GM12878 (cell line): ENCODE data around the gene CDC42EP3. TPM values are rescaled to one million over a fixed set of nuclear protein-coding genes. Genes with fewer than 3 reads are reported as not detected.

Experiments
- ATF2 ChIP-seq: IDR thresholded peaks from 2 replicates; pipeline ENCODE4 v1.6.1; 2012; ENCODE audit warnings: low read length, inconsistent platforms
- BRCA1 ChIP-seq: IDR thresholded peaks from 2 replicates; pipeline ENCODE4 v1.6.1; 2011; ENCODE audit warnings: low read depth, low read length, improper control_type of control experiment
- CHD1 ChIP-seq: IDR thresholded peaks from 2 replicates; pipeline ENCODE4 v1.6.1; 2012; ENCODE audit warnings: low read depth, low read length, improper control_type of control experiment
- EGR1 ChIP-seq, 2 experiments: IDR thresholded peaks; 1 replicate in 1 of 2; 2 replicates in 1 of 2; pipeline ENCODE4 v1.6.1; 2011 to 2012; ENCODE audit warnings: low read depth in 2 of 2, low read length in 2 of 2, borderline replicate concordance in 1 of 2, mild to moderate bottlenecking in 1 of 2, moderate library complexity in 1 of 2
- FOXM1 ChIP-seq: IDR thresholded peaks from 2 replicates; pipeline ENCODE4 v1.6.1; 2012; ENCODE audit warnings: low read depth, mild to moderate bottlenecking, inconsistent platforms, low read length, moderate library complexity
- GABPA ChIP-seq: IDR thresholded peaks from 2 replicates; pipeline ENCODE4 v1.6.1; 2014; ENCODE audit warnings: antibody characterized with exemption, low read depth, mild to moderate bottlenecking, inconsistent platforms
- HDGF ChIP-seq: fragments of 450-650 bp; IDR thresholded peaks from 2 replicates; pipeline ENCODE4 v1.6.1; 2016; ENCODE audit warnings: antibody characterized with exemption
- MEF2B ChIP-seq: fragments of 450-650 bp; IDR thresholded peaks from 2 replicates; pipeline ENCODE4 v1.6.1; 2018; ENCODE audit warnings: mild to moderate bottlenecking, moderate library complexity; ENCODE audit not compliant: partially characterized antibody, poor library complexity, severe bottlenecking
- MTA3 ChIP-seq: IDR thresholded peaks from 2 replicates; pipeline ENCODE4 v1.6.1; 2012; ENCODE audit warnings: low read length, inconsistent platforms, borderline replicate concordance
- RCOR1 ChIP-seq: conservative IDR thresholded peaks from 2 replicates; pipeline ENCODE4 v1.6.1; 2012; ENCODE audit warnings: low read depth, low read length, improper control_type of control experiment
- SIN3A ChIP-seq: IDR thresholded peaks from 2 replicates; pipeline ENCODE4 v1.6.1; 2012; ENCODE audit warnings: low read depth, low read length, improper control_type of control experiment
- STAT1 ChIP-seq: fragments of 450-650 bp; conservative IDR thresholded peaks from 2 replicates; pipeline ENCODE4 v1.6.1; 2014; ENCODE audit warnings: antibody characterized with exemption, mild to moderate bottlenecking
- SUZ12 ChIP-seq: fragments of 200-600 bp; sonication (generic); IDR thresholded peaks from one replicate; pipeline ENCODE4 v1.6.1; 2018; ENCODE audit warnings: antibody characterized with exemption, mild to moderate bottlenecking; ENCODE audit not compliant: unreplicated experiment
- WRNIP1 ChIP-seq: IDR thresholded peaks from 2 replicates; pipeline ENCODE4 v1.6.1; 2011; ENCODE audit warnings: low read depth, low read length, improper control_type of control experiment, borderline replicate concordance
- polyA plus RNA-seq, 11 experiments: library from polyadenylated mRNA; depleted of rRNA in 4 of 11; unstranded in 6 of 11; stranded (reverse) in 5 of 11; fragments of >200 nt; fragmentation: Nextera tagmentation in 4 of 11; fragmentation: Illumina TruSeq in 1 of 11; extraction: Ambion mirVana in 4 of 11; extraction: Trizol in 1 of 11; gene quantifications; 1 replicate in 1 of 11; 2 replicates in 10 of 11; pipeline versions ENCODE4 v1.2.1 to v1.2.3, GENCODE V29; 2011 to 2016; ENCODE audit warnings: inconsistent platforms in 2 of 11, missing spikeins in 2 of 11, low read depth in 1 of 11
- total RNA-seq, 4 experiments: library from RNA; depleted of rRNA in 3 of 4; stranded (reverse); fragments of >200 nt in 3 of 4; fragmentation: Illumina TruSeq in 1 of 4; extraction: Trizol in 1 of 4; gene quantifications; 2 replicates each; pipeline versions ENCODE4 v1.2.1 to v1.2.3, GENCODE V29; 2013 to 2021
- TF ChIP-seq, protein P1 (sequence below): fragments of 450-650 bp; IDR thresholded peaks from 2 replicates; pipeline ENCODE4 v1.6.1; 2016; ENCODE audit warnings: mild to moderate bottlenecking, moderate library complexity, borderline replicate concordance
- TF ChIP-seq, protein P2 (sequence below): fragments of 450-650 bp; formaldehyde crosslinking; IDR thresholded peaks from 2 replicates; pipeline ENCODE4 v1.5.0; 2022; ENCODE audit warnings: mild to moderate bottlenecking, missing genetic modification characterization
- TF ChIP-seq, protein P3 (sequence below): IDR thresholded peaks from 2 replicates; pipeline ENCODE4 v1.6.1; 2012; ENCODE audit warnings: low read depth, low read length, improper control_type of control experiment

CDC42EP3 gene
- total and polyA plus RNA-seq, 10 of the 15 experiments (the other 5 are each of a cell fraction or from before 2014, with no cell fraction given) = 11.8 to 86.9 (median 52.9) TPM

- no peak for TF ChIP-seq RCOR1
- TF ChIP-seq BRCA1 = no peak
- TF ChIP-seq WRNIP1 = no peak
- TF ChIP-seq SUZ12 = no peak
- no peak for TF ChIP-seq STAT1
- TF ChIP-seq SIN3A = no peak
- 0 out of 2 replicates have a peak, but pooled peaks have one; percentile 9 for TF ChIP-seq GABPA
- TF ChIP-seq, protein P1, sequence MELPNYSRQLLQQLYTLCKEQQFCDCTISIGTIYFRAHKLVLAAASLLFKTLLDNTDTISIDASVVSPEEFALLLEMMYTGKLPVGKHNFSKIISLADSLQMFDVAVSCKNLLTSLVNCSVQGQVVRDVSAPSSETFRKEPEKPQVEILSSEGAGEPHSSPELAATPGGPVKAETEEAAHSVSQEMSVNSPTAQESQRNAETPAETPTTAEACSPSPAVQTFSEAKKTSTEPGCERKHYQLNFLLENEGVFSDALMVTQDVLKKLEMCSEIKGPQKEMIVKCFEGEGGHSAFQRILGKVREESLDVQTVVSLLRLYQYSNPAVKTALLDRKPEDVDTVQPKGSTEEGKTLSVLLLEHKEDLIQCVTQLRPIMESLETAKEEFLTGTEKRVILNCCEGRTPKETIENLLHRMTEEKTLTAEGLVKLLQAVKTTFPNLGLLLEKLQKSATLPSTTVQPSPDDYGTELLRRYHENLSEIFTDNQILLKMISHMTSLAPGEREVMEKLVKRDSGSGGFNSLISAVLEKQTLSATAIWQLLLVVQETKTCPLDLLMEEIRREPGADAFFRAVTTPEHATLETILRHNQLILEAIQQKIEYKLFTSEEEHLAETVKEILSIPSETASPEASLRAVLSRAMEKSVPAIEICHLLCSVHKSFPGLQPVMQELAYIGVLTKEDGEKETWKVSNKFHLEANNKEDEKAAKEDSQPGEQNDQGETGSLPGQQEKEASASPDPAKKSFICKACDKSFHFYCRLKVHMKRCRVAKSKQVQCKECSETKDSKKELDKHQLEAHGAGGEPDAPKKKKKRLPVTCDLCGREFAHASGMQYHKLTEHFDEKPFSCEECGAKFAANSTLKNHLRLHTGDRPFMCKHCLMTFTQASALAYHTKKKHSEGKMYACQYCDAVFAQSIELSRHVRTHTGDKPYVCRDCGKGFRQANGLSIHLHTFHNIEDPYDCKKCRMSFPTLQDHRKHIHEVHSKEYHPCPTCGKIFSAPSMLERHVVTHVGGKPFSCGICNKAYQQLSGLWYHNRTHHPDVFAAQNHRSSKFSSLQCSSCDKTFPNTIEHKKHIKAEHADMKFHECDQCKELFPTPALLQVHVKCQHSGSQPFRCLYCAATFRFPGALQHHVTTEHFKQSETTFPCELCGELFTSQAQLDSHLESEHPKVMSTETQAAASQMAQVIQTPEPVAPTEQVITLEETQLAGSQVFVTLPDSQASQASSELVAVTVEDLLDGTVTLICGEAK = no peak
- TF ChIP-seq ATF2 = peak; percentile 80
- TF ChIP-seq, protein P2, sequence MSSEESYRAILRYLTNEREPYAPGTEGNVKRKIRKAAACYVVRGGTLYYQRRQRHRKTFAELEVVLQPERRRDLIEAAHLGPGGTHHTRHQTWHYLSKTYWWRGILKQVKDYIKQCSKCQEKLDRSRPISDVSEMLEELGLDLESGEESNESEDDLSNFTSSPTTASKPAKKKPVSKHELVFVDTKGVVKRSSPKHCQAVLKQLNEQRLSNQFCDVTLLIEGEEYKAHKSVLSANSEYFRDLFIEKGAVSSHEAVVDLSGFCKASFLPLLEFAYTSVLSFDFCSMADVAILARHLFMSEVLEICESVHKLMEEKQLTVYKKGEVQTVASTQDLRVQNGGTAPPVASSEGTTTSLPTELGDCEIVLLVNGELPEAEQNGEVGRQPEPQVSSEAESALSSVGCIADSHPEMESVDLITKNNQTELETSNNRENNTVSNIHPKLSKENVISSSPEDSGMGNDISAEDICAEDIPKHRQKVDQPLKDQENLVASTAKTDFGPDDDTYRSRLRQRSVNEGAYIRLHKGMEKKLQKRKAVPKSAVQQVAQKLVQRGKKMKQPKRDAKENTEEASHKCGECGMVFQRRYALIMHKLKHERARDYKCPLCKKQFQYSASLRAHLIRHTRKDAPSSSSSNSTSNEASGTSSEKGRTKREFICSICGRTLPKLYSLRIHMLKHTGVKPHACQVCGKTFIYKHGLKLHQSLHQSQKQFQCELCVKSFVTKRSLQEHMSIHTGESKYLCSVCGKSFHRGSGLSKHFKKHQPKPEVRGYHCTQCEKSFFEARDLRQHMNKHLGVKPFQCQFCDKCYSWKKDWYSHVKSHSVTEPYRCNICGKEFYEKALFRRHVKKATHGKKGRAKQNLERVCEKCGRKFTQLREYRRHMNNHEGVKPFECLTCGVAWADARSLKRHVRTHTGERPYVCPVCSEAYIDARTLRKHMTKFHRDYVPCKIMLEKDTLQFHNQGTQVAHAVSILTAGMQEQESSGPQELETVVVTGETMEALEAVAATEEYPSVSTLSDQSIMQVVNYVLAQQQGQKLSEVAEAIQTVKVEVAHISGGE (CRISPR knock-in tag) = no peak
- TF ChIP-seq CHD1 = peak; percentile 85; the same call in 1 of the 2 replicates
- no peak for TF ChIP-seq HDGF
- TF ChIP-seq FOXM1 = peak; percentile 78; the same call in 1 of the 2 replicates
- peak; percentile 40; the same call in 1 of the 2 replicates for TF ChIP-seq MTA3
- peak; percentile 54 for TF ChIP-seq MEF2B
- TF ChIP-seq EGR1 (IDR thresholded peaks at IDR 0.05; ENCODE audit: borderline replicate concordance in 1 of 2, low read depth in 2 of 2, low read length in 2 of 2) = 0 out of 3 replicates have a peak, but pooled peaks of 1 of the 2 experiments have one; percentile 18
- TF ChIP-seq, protein P3, sequence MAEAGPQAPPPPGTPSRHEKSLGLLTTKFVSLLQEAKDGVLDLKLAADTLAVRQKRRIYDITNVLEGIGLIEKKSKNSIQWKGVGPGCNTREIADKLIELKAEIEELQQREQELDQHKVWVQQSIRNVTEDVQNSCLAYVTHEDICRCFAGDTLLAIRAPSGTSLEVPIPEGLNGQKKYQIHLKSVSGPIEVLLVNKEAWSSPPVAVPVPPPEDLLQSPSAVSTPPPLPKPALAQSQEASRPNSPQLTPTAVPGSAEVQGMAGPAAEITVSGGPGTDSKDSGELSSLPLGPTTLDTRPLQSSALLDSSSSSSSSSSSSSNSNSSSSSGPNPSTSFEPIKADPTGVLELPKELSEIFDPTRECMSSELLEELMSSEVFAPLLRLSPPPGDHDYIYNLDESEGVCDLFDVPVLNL = no peak
Measured at GRCh38 chr2:37623971-37624900, 47.2 kb downstream of the CDC42EP3 start (continued).
